IMR-90 (cell line): ENCODE results near the gene CHRD. TPM values are rescaled to one million over a fixed set of nuclear protein-coding genes. Genes with fewer than 3 reads are reported as not detected.

ENCODE experiments used
- ATAC-seq: fragments of 200-7000 bp; cut with Tn5 transposase; 2 replicates; pipeline ENCODE4 v1.9.1; 2020; ENCODE audit warnings: low read depth, mild to moderate bottlenecking, moderate library complexity
- BruUV-seq: library from RNA; stranded (reverse); fragments of 400-500 nt; replicated peaks from 2 replicates; lab custom pipeline; 2021; lab: Mats Ljungman, UMichigan
- CTCF ChIA-PET: fragments of 300-600 bp; formaldehyde crosslinking; extraction: SDS; loops from one replicate; lab custom pipeline; 2021; ENCODE audit warnings: antibody characterized with exemption; lab: Yijun Ruan, JAX
- POLR2A ChIA-PET: fragments of 300-600 bp; sonication (Branson Sonifier 250); formaldehyde crosslinking; loops from one replicate; lab custom pipeline; 2022; ENCODE audit warnings: antibody characterized with exemption; ENCODE audit not compliant: unreplicated experiment; lab: Charles Lee
- DNase-seq: peaks from one replicate; pipeline ENCODE4 v3.0.0; 2013
- H2AFZ ChIP-seq: replicated peaks from 2 replicates; pipeline ENCODE3; 2013; ENCODE audit warnings: low read length, mild to moderate bottlenecking; ENCODE audit not compliant: poor library complexity
- H2AK5ac ChIP-seq: 2 replicates; pipeline ENCODE4 v1.6.1; 2013; ENCODE audit warnings: low read depth, low read length, inconsistent platforms
- H2AK9ac ChIP-seq: replicated peaks from 2 replicates; pipeline ENCODE3; 2013; ENCODE audit warnings: mild to moderate bottlenecking, low read depth, low read length, moderate library complexity; ENCODE audit not compliant: poor library complexity
- H2BK120ac ChIP-seq: 2 replicates; pipeline ENCODE4 v1.6.1; 2013; ENCODE audit warnings: low read depth, low read length, inconsistent platforms
- H2BK15ac ChIP-seq: 3 replicates; pipeline ENCODE4 v1.6.1; 2013; ENCODE audit warnings: low read depth, low read length, inconsistent platforms
- H2BK20ac ChIP-seq: 2 replicates; pipeline ENCODE4 v1.6.1; 2013; ENCODE audit warnings: low read depth, mild to moderate bottlenecking, inconsistent platforms, low read length, moderate library complexity
- H2BK5ac ChIP-seq: 2 replicates; pipeline ENCODE4 v1.6.1; 2013; ENCODE audit warnings: mild to moderate bottlenecking, low read depth, low read length, inconsistent platforms; ENCODE audit not compliant: poor library complexity, severe bottlenecking
- H3K14ac ChIP-seq: replicated peaks from 2 replicates; pipeline ENCODE4 v1.6.1; 2013; ENCODE audit warnings: low read depth, low read length, inconsistent platforms
- H3K18ac ChIP-seq: 2 replicates; pipeline ENCODE4 v1.6.1; 2013; ENCODE audit warnings: low read depth, low read length, control low read depth
- H3K23ac ChIP-seq: 2 replicates; pipeline ENCODE4 v1.6.1; 2013; ENCODE audit warnings: low read depth, low read length, inconsistent platforms
- H3K27ac ChIP-seq: 2 replicates; pipeline ENCODE4 v1.5.1; 2013; ENCODE audit warnings: mild to moderate bottlenecking, control low read depth, low read length; ENCODE audit not compliant: insufficient read depth
- H3K27me3 ChIP-seq: 2 replicates; pipeline ENCODE4 v1.6.1; 2013; ENCODE audit warnings: low read length; ENCODE audit not compliant: control insufficient read depth, insufficient read depth
- H3K36me3 ChIP-seq: 2 replicates; pipeline ENCODE4 v1.6.1; 2013; ENCODE audit warnings: low read length, mixed read lengths; ENCODE audit not compliant: control insufficient read depth, insufficient read depth
- H3K4ac ChIP-seq: 2 replicates; pipeline ENCODE4 v1.6.1; 2013; ENCODE audit warnings: low read depth, low read length, inconsistent platforms
- H3K4me1 ChIP-seq: 2 replicates; pipeline ENCODE4 v1.6.1; 2013; ENCODE audit warnings: low read length, mixed read lengths; ENCODE audit not compliant: control insufficient read depth, insufficient read depth
- H3K4me2 ChIP-seq: 2 replicates; pipeline ENCODE4 v1.6.1; 2013; ENCODE audit warnings: low read depth, mild to moderate bottlenecking, control low read depth, low read length, moderate library complexity
- H3K4me3 ChIP-seq: 2 replicates; pipeline ENCODE4 v1.5.1; 2013; ENCODE audit warnings: low read depth, mild to moderate bottlenecking, control low read depth, low read length, moderate library complexity; ENCODE audit not compliant: insufficient read depth
- H3K56ac ChIP-seq: 2 replicates; pipeline ENCODE4 v1.6.1; 2013; ENCODE audit warnings: low read length, inconsistent platforms; ENCODE audit not compliant: insufficient read depth; ENCODE audit errors: extremely low read depth
- H3K79me1 ChIP-seq, 2 experiments: 2 replicates each; pipeline ENCODE4 v1.6.1; 2013; ENCODE audit warnings: low read length in 2 of 2, inconsistent platforms in 1 of 2, low read depth in 1 of 2
- H3K9ac ChIP-seq: 2 replicates; pipeline ENCODE4 v1.6.1; 2013; ENCODE audit warnings: low read depth, low read length, control low read depth
- H3K9me1 ChIP-seq: 2 replicates; pipeline ENCODE4 v1.6.1; 2013; ENCODE audit warnings: low read length, inconsistent platforms; ENCODE audit not compliant: insufficient read depth
- H3K9me3 ChIP-seq: 2 replicates; pipeline ENCODE4 v1.6.1; 2013; ENCODE audit warnings: low read length; ENCODE audit not compliant: control insufficient read depth, insufficient read depth
- H4K20me1 ChIP-seq: 2 replicates; pipeline ENCODE4 v1.6.1; 2013; ENCODE audit warnings: low read length, inconsistent platforms; ENCODE audit not compliant: insufficient read depth
- H4K5ac ChIP-seq: 2 replicates; pipeline ENCODE4 v1.6.1; 2013; ENCODE audit warnings: mild to moderate bottlenecking, low read depth, low read length, control low read depth
- H4K8ac ChIP-seq, 2 experiments: 2 replicates each; pipeline ENCODE4 v1.6.1; 2013; ENCODE audit warnings: low read depth in 2 of 2, low read length in 2 of 2, control low read depth in 1 of 2, inconsistent platforms in 1 of 2
- H4K91ac ChIP-seq: 2 replicates; pipeline ENCODE4 v1.6.1; 2013; ENCODE audit warnings: low read depth, low read length, inconsistent platforms; ENCODE audit not compliant: insufficient read depth
- BHLHE40 ChIP-seq: fragments of 150-350 bp; IDR thresholded peaks from 2 replicates; pipeline ENCODE4 v1.6.1; 2016; ENCODE audit warnings: mild to moderate bottlenecking, low read depth, low read length
- CEBPB ChIP-seq: IDR thresholded peaks from 2 replicates; pipeline ENCODE4 v1.6.1; 2012; ENCODE audit warnings: low read depth, low read length, improper control_type of control experiment
- CHD1 ChIP-seq: IDR thresholded peaks from 2 replicates; pipeline ENCODE4 v1.6.1; 2012; ENCODE audit warnings: low read depth, low read length, improper control_type of control experiment
- CTCF ChIP-seq: conservative IDR thresholded peaks from 2 replicates; pipeline ENCODE4 v1.5.1; 2012; ENCODE audit warnings: mild to moderate bottlenecking, low read depth, low read length, improper control_type of control experiment
- FOS ChIP-seq: fragments of 150-350 bp; IDR thresholded peaks from 2 replicates; pipeline ENCODE4 v1.6.1; 2016; ENCODE audit warnings: low read depth, low read length
- MAFK ChIP-seq: IDR thresholded peaks from 2 replicates; pipeline ENCODE4 v1.6.1; 2012; ENCODE audit warnings: low read depth, low read length, improper control_type of control experiment
- MXI1 ChIP-seq: IDR thresholded peaks from 2 replicates; pipeline ENCODE4 v1.6.1; 2012; ENCODE audit warnings: low read depth, mild to moderate bottlenecking, low read length, moderate library complexity, borderline replicate concordance
- RCOR1 ChIP-seq: IDR thresholded peaks from 2 replicates; pipeline ENCODE4 v1.6.1; 2012; ENCODE audit warnings: mild to moderate bottlenecking, low read length, improper control_type of control experiment; ENCODE audit not compliant: insufficient replicate concordance
- SMC3 ChIP-seq: fragments of 150-350 bp; IDR thresholded peaks from 2 replicates; pipeline ENCODE4 v1.6.1; 2016; ENCODE audit warnings: low read depth, mild to moderate bottlenecking, antibody characterized with exemption, low read length, moderate library complexity
- WGBS, 2 experiments: methylation state at CpG; one replicate each; pipeline versions ENCODE4 v1.1.5 to v1.1.7; 2013; ENCODE audit warnings: missing lambda C conversion rate in 2 of 2; ENCODE audit not compliant: insufficient read length in 1 of 2; ENCODE audit errors: extremely low coverage in 2 of 2; 5-methylcytosine and 5-hydroxymethylcytosine counted together
- dilution Hi-C: fragments of 300-500 bp; cut with HindIII; formaldehyde crosslinking; loops from one replicate; pipeline ENCODE4 v1.14.3; 2018; ENCODE audit warnings: low sequenced_read_pairs; ENCODE audit not compliant: unreplicated experiment
- in situ Hi-C: fragments of 300-500 bp; cut with MboI; formaldehyde crosslinking; loops from 3 replicates; pipeline ENCODE4 v1.14.3; 2019; ENCODE audit warnings: low sequenced_read_pairs, inconsistent platforms, mixed read lengths
- intact Hi-C: fragments of 100-400 bp; cut with micrococcal nuclease; formaldehyde crosslinking; loops from 2 replicates; pipeline ENCODE4 v1.10.0; 2022
- polyA plus RNA-seq, 3 experiments: library from polyadenylated mRNA; depleted of rRNA; stranded (reverse); fragments of >200 nt; gene quantifications; 2 replicates each; pipeline ENCODE4 v1.2.3, GENCODE V29; 2012; ENCODE audit warnings: low replicate concordance in 1 of 3
- total RNA-seq: library from RNA; depleted of rRNA; stranded (reverse); fragments of >200 nt; gene quantifications from 2 replicates; pipeline ENCODE4 v1.2.3, GENCODE V29; 2012

The CHRD gene
- total and polyA plus RNA-seq, 2 of the 4 experiments (the other 2 are of a cell fraction), result under 0.01 to 0.09 TPM

- Histone ChIP-seq H3K18ac (no peak overlapping the region), H2BK15ac (no peak overlapping the region), H3K4me1 (peaks cover 33% of the 10 kb centered on the region), H4K91ac (no peak overlapping the region), H2AK5ac (peak overlapping the region; percentile 84), H4K5ac (no peak overlapping the region), H4K20me1 (peaks cover 45% of the 10 kb centered on the region), H3K4me3 (no peak overlapping the region), H3K9ac (no peak overlapping the region; the same call in 1 of the 2 replicates), H3K36me3 (peaks cover 32% of the 10 kb centered on the region), H3K23ac (peak overlapping the region; percentile 68; the same call in 1 of the 2 replicates), H3K9me3 (no peaks in the 10 kb centered on the region), H4K8ac (peak overlapping the region in 1 of 2 experiments; percentile 48; a peak in 1 of 4 replicates), H3K56ac (no peak overlapping the region), H3K9me1 (peaks cover 23% of the 10 kb centered on the region), H3K4me2 (peak overlapping the region; percentile 29), H3K27ac (peak overlapping the region; percentile 24), H2AK9ac (peak overlapping the region; percentile 81), H2BK20ac (0 out of 2 replicates have a peak overlapping the region, but pooled peaks have one; percentile 22), H3K14ac (peak overlapping the region; percentile 19; the same call in 1 of the 2 replicates), H3K79me1 (peaks cover 23 to 87% of the 10 kb centered on the region in 2 experiments), H2BK5ac (peak overlapping the region; percentile 27), H3K4ac (peak overlapping the region; percentile 62; the same call in 1 of the 2 replicates), H2AFZ (peak overlapping the region; percentile 82), H3K27me3 (no peaks in the 10 kb centered on the region), H2BK120ac (no peak overlapping the region; the same call in 1 of the 2 replicates)
- dilution Hi-C loops, result no loop called here
- intact Hi-C loops, result no loop called here
- 100% methylated on average over 2 of the region's 7 CpGs; no CpG with 5 or more reads in 1 of the 2 experiments for WGBS, 2 experiments
- POLR2A ChIA-PET, result interaction anchor here (2.2 kb wide), 1 partner anchor 23 kb away, joined by 5 read pairs; no protein-coding TSS in a partner anchor
- no TSS peak for BruUV-seq
- DNase-seq (no peak), ATAC-seq (no peak)
- in situ Hi-C loops, result no loop called here
- no peak for TF ChIP-seq MXI1
- no peak for TF ChIP-seq CEBPB
- no peak for TF ChIP-seq MAFK
- TF ChIP-seq RCOR1, result no peak
- no peak for TF ChIP-seq BHLHE40
- no peak for TF ChIP-seq CTCF
- TF ChIP-seq SMC3, result no peak
- no peak for TF ChIP-seq FOS
- no peak for TF ChIP-seq CHD1
- CTCF ChIA-PET, result no interaction called here
Measured at GRCh38 chr3:184337981-184338380, 41.9 kb upstream of the CHRD start.
